Measurements from ENCODE around the gene MR1. TPM values are rescaled to one million over a fixed set of nuclear protein-coding genes. Genes with fewer than 3 reads are reported as not detected.

Gene MR1
- total and polyA plus RNA-seq, 9 of the 15 experiments (the other 6 are each of a cell fraction or from before 2014, with no cell fraction given), result 9.7 to 21.7 (median 15.6) TPM

GRCh38 chr1:181021811-181022434 lies 11.9 kb upstream of the MR1 start (continued):
- TF ChIP-seq ARID3A (IDR thresholded peaks at IDR 0.05; ENCODE audit: borderline replicate concordance, low read depth, low read length), result no peak
- TF ChIP-seq ZNF592 (IDR thresholded peaks at IDR 0.05), result no peak
- no peak for TF ChIP-seq NCOA4 (IDR thresholded peaks at IDR 0.05; ENCODE audit: partially characterized antibody)
- TF ChIP-seq ZNF431 (CRISPR knock-in tag; IDR thresholded peaks at IDR 0.05), result no peak
- peak; percentile 92 for TF ChIP-seq EGR1 (conservative IDR thresholded peaks at IDR 0.05)
- 0 out of 2 replicates have a peak, but pooled peaks have one; percentile 11 for TF ChIP-seq ARID3B (CRISPR knock-in tag; IDR thresholded peaks at IDR 0.05; ENCODE audit: borderline replicate concordance)
- no peak for TF ChIP-seq FOXP4 (CRISPR knock-in tag; IDR thresholded peaks at IDR 0.05; ENCODE audit: borderline replicate concordance)
- TF ChIP-seq RBM14 (IDR thresholded peaks at IDR 0.05; ENCODE audit: borderline replicate concordance, insufficient read depth, low read depth, low read length), result no peak
- no peak; the same call in 1 of the 2 replicates for TF ChIP-seq HMBOX1 (IDR thresholded peaks at IDR 0.05)
- TF ChIP-seq FOXA3 (CRISPR knock-in tag; conservative IDR thresholded peaks at IDR 0.05 in 1 of 2, IDR thresholded peaks at IDR 0.05 in 1 of 2), result no peak
- no peak for TF ChIP-seq HMGXB4 (CRISPR knock-in tag; IDR thresholded peaks at IDR 0.05)
- no peak for TF ChIP-seq ZNF3 (CRISPR knock-in tag; IDR thresholded peaks at IDR 0.05)
- no peak for TF ChIP-seq SNRNP70 (optimal IDR thresholded peaks at IDR 0.05; ENCODE audit: low read depth, low read length)
